GM12801 (cell line): Measurements from ENCODE around the gene CIAO3.

ENCODE experiments used
- TF ChIP-seq, protein P1 (sequence below): IDR thresholded peaks from one replicate; pipeline ENCODE4 v1.5.1; 2011; ENCODE audit warnings: control low read depth; ENCODE audit not compliant: insufficient read length; ENCODE audit errors: extremely low read depth

CIAO3 gene

DNA sequence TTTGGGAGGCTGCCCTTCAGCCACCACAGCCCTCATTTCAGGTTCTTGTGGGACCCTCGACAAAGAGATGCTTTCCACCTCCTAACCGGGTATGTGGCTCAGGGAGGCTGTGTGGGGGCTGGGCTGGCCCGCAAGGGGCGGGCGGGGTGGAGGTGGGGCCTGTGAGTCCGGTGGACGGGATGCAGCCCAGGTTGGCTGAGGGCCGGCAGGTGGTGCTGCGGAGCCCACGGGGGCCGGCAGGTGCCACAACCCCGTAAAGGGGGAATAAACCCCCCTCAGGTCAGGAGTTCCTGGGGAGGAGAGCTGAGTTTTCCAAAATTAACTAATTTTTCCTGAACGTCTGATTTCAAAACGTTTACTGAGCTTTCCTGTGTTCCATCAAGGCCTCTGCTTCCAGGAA, 4.9 kb upstream of the CIAO3 start:
- TF ChIP-seq, protein P1, sequence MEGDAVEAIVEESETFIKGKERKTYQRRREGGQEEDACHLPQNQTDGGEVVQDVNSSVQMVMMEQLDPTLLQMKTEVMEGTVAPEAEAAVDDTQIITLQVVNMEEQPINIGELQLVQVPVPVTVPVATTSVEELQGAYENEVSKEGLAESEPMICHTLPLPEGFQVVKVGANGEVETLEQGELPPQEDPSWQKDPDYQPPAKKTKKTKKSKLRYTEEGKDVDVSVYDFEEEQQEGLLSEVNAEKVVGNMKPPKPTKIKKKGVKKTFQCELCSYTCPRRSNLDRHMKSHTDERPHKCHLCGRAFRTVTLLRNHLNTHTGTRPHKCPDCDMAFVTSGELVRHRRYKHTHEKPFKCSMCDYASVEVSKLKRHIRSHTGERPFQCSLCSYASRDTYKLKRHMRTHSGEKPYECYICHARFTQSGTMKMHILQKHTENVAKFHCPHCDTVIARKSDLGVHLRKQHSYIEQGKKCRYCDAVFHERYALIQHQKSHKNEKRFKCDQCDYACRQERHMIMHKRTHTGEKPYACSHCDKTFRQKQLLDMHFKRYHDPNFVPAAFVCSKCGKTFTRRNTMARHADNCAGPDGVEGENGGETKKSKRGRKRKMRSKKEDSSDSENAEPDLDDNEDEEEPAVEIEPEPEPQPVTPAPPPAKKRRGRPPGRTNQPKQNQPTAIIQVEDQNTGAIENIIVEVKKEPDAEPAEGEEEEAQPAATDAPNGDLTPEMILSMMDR = no peak

DNA sequence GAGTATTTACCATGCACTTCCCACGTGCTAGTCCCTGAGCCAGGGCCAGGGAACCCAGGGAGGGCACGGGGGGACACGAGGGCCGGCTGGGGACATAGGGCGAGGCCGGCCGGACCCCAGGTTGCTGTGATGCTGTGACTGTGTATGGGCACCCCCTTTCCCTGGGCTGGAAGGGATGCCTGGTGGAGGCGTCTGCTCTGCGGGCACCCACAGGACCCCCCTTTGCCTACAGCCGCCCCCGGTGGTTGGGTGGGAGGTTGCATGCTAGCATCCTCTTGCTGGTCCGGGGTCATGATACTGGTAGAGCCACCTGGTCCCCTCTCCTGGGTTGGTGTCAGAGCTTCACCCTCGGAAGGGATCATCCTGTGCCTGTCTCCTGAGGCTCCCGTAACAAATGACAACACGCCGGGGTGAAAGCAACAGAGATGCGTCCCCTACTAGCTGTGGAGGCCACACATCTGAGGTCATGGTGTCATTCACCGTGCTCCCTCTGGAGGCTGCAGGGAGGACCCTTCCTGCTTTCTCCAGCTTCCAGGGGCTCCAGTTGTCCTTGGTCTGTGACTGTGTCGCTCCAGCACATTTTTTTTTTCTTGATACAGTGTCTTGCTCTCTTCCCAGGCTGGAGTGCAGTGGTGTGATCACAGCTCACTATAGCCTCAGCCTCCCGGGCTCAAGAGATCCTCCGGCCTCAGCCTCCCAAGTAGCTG, 3.1 kb upstream of the CIAO3 start:
- TF ChIP-seq, protein P1 = no peak

DNA sequence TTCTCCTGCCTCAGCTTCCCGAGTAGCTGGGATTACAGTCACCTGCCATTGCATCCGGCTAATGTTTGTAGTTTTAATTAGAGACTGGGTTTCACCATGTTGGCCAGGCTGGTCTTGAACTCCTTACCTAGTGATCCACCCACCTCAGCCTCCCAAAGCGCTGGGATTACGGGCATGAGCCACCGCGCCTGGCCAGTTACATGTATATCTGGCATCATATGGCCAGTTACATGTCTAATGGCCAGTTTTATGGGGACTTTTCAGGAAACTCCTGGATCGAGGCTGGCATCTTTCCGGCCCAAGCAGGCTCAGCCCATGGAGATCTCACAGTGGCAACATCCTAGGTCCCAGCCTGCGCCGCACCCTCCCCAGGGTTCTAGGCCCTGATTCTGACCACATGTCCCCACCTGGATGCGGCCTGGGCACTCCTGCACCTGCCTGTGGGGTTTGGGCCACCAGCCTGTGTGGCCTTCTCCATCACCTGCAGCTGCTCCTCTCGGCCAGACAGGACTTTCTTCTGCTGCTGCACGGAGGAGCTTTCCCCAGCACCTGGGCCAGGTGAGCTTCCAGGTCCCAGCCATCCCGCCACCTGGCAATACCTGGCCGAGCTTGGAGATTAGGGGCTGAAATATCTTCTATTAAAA, 1.3 kb upstream of the CIAO3 start:
- TF ChIP-seq, protein P1 = no peak

DNA sequence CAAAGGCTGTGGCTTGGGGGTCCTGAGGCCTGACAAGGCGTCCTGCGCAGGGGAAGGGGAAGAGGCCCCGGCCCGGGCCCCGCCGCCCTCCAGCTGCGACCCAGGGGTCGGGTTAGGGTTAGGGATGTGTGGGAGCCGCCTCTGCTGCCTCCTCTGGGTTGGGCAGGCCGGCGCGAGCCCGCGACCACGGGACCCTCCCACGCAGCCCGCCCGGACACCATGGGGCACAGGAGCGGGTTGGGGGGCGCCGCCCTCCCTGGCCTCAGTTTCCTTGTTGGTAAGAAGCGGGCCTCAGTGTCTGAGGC, 386 bp downstream of the CIAO3 start:
- TF ChIP-seq, protein P1 = no peak

DNA sequence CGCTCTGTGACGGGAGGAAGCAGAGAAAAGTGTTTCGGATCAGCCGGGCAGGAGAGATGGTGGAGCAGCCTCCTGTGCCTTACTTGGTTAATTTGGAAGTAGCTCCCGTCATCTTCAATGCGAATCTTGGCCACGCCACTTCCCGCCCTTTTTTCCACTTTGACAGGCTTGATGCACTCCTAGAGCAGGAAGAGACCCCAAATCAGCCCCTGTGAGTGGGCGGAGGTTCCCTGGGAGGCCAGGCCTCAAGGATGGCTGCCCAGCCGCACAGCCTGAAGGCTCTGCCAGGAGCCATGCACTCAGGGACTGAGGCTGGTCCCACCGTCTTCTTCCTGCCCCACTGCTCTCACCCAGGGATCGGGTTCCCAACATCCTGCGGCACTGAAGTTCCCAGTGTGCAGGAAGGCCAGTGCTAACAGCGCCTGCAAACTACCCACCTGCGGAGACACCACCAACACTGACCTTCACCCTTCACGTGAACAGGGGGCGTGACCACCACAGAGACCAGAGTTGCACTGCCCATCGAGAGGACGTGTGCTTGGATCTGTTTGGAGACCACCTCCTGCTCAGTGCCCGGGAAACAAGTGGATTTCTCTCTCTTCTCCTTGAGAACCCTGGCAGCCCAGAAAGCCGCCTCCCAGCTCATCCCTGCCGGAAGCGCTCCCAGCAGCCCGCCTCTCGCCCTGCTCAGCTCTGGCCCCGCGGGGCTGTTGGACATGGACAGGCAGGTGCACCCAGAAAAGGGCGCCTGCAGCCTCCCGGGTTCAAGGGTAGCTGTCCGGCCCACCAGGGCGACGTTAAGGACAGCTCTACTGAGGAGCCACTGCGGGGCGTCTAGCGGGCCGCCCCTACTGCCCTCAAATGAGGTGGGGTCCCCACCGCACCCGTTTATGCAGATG, 988 bp downstream of the CIAO3 start:
- TF ChIP-seq, protein P1 = no peak

DNA sequence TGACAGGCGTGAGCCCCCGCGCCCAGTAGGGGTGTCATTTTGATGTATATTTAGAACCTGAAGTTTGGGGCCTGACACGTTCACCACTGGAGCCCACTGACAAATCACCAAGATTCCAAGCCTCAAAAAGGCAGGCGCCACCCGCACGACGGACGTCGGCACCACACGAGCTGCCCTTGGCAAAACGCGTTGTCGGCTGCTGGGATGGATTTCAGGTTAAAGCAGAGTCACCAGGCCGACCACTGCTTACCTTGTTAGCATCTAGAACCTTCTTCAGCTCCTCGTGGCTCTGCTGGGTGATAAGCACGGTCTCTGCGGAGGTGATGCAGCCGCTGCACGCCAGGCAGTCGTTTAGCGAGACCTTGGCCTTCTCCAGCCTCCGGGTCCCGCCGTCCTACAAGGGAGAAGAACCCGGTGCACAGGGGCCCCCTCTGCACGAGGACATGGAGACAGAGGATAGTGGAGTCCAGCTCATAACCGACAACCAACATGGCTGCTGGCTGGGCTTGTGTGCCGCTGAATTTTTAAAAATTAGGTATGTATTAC, 3.8 kb downstream of the CIAO3 start:
- TF ChIP-seq, protein P1 = no peak

DNA sequence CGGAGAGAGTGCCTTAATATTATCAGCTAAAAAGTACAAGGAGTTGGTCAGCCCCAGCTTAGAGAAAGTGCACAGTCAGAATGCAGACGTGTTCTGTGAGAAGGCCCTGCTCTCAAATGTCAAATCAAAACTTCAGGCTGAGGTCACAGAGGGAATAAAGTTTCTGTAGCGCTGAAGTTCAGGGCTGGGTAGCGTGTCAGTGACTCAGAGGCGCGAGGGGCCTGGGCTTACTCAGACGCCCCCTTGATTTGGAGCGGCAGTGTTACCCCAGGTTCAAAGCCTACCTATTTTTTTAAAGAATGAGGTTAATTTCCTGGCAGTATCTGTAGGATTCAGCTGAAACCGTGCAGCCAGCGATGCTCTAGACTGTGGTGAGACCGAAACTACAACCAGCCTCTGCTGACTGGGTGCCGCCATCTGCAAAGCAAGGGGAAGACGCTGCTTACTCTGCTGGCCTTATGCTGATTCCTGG, 4.8 kb downstream of the CIAO3 start:
- TF ChIP-seq, protein P1 = no peak
